Stimulated activated CD8-positive, alpha-beta memory T cell treated with anti-CD3 and anti-CD28 coated beads, Interleukin-4, amount 100 ng/mL, for 48 hours (primary cell): ENCODE measurements around the gene LGI4.
"Not testable (repeated sequence)": the region's sequence is repeated elsewhere in the genome, so short reads cannot be mapped to it uniquely, and the experiment has no call there.

Source experiments
- DNase-seq: peaks from one replicate; pipeline ENCODE4 v3.0.0-alpha.2; 2020

LGI4 gene

GRCh38 chr19:35105047-35105410, 29.8 kb downstream of the LGI4 start:
- no peak for DNase-seq

- DNase-seq: no peak
These were observed 30.5 kb downstream of the LGI4 start for GRCh38 chr19:35104361-35104760.

GRCh38 chr19:35103614-35104013, 31.2 kb downstream of the LGI4 start:
- not testable (repeated sequence) for DNase-seq

- DNase-seq: not testable (repeated sequence)
These were observed 32.9 kb downstream of the LGI4 start for GRCh38 chr19:35101949-35102348.

- no peak for DNase-seq
These were observed 34.0 kb downstream of the LGI4 start for GRCh38 chr19:35100588-35101533.

- DNase-seq: no peak
These were observed 35.0 kb downstream of the LGI4 start for GRCh38 chr19:35099897-35100275.

- no peak for DNase-seq
These were observed 35.5 kb downstream of the LGI4 start for GRCh38 chr19:35099155-35099896.

GRCh38 chr19:35098413-35099049, 36.3 kb downstream of the LGI4 start:
- no peak for DNase-seq

- no peak for DNase-seq
These were observed 39.0 kb downstream of the LGI4 start for GRCh38 chr19:35095667-35096368.

- no peak for DNase-seq
These were observed 40.2 kb downstream of the LGI4 start for GRCh38 chr19:35094656-35095055.

GRCh38 chr19:35093941-35094647, 40.8 kb downstream of the LGI4 start:
- DNase-seq: no peak

- no peak for DNase-seq
These were observed 41.4 kb downstream of the LGI4 start for GRCh38 chr19:35093430-35093829.

- DNase-seq: peak; percentile 65
These were observed 44.2 kb downstream of the LGI4 start for GRCh38 chr19:35090506-35091214.

- no peak for DNase-seq
These were observed 44.7 kb downstream of the LGI4 start for GRCh38 chr19:35090160-35090505.

- no peak for DNase-seq
These were observed 45.3 kb downstream of the LGI4 start for GRCh38 chr19:35089554-35089953.

- DNase-seq: no peak
These were observed 46.5 kb downstream of the LGI4 start for GRCh38 chr19:35088131-35088913.

- no peak for DNase-seq
These were observed 47.5 kb downstream of the LGI4 start for GRCh38 chr19:35087393-35087792.

GRCh38 chr19:35086455-35086854, 48.4 kb downstream of the LGI4 start:
- DNase-seq: no peak

- DNase-seq: no peak
These were observed 48.9 kb downstream of the LGI4 start for GRCh38 chr19:35085947-35086346.

GRCh38 chr19:35084509-35084762, 50.4 kb downstream of the LGI4 start:
- no peak for DNase-seq
